Activated CD4-positive, alpha-beta T cell treated with anti-CD3 and anti-CD28 coated beads for 48 hours (primary cell): ENCODE data around the gene MRPS11.
"Not testable (repeated sequence)": the region's sequence is repeated elsewhere in the genome, so short reads cannot be mapped to it uniquely, and the experiment has no call there.

Experiments used
- DNase-seq: peaks from one replicate; pipeline ENCODE4 v3.0.0-alpha.2; 2020

MRPS11 gene

DNA sequence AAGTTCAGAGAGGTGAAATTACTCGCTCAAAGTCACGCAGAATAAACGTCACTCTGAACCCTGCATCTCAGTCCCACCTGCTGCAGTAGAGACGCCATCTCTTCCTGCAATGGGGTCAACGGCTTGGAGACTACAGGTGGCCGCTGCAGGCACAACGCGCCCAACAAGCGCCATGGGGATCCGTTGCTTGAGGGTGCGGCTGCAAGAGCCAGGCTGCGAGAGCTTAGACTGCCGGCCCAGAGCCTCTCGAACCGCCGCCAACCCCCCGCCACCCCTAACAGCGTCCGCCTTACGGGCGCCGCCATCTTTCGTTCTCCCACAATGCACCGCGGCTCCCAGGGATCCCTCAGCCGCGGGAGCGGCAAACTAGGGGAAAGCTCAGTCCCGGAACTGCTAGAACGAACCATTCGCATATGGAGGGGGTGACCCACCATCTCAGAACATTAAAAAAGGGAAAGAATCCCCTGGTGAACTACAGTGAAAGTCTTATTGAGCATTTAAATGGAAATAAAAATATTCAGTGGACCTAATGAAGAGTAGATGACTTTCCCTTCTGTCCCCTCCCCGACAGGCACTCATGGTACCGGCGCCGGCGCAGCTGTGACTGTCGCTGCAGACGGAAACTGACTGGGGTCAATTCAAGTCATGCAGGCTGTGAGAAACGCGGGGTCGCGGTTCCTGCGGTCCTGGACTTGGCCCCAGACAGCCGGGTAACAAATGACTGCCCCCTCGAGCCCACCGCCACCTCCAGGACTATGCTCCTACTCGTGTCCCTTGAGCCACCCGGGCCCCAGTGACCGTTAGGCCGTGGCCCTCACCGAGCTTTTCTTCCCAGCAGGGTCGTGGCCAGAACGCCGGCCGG, at the start of gene MRPS11, which contains the start of gene MRPL46:
TSS of gene MRPS11 (plus strand) at position 636 of the 862 bp plus-strand sequence. CDS start at position 646, 10 bp downstream.
TSS of gene MRPL46 (minus strand) at position 316 of the 862 bp plus-strand sequence. CDS start at position 305, 11 bp downstream.
- peak; percentile 93 for DNase-seq

- no peak for DNase-seq
These were observed 47.7 kb upstream of the MRPS11 start for GRCh38 chr15:88419830-88420229.

GRCh38 chr15:88423331-88423730, 44.2 kb upstream of the MRPS11 start:
- DNase-seq: no peak

GRCh38 chr15:88426304-88426703, 41.2 kb upstream of the MRPS11 start:
- no peak for DNase-seq

DNA sequence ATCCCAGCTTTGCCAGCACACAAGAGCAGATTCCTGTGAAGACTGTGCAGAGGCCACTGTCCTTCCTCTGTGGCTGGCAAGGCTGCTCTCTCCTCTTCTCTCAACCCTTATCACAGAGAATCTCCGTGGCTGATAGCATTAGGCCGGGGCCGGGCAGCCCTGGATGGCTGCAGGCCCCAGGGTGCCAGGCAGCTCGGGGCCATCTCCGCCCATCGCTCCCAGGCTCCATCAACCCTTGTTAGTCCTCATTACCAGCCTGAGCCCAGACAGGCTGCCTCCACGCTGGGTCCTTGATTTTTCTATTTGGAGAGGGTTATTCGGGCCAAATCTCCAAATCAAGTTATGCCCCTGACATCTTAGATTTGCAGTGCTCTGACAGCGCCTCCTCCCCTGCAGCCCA, 39.5 kb upstream of the MRPS11 start:
- DNase-seq: no peak

- no peak for DNase-seq
These were observed 38.5 kb upstream of the MRPS11 start for GRCh38 chr15:88428805-88429605.

DNA sequence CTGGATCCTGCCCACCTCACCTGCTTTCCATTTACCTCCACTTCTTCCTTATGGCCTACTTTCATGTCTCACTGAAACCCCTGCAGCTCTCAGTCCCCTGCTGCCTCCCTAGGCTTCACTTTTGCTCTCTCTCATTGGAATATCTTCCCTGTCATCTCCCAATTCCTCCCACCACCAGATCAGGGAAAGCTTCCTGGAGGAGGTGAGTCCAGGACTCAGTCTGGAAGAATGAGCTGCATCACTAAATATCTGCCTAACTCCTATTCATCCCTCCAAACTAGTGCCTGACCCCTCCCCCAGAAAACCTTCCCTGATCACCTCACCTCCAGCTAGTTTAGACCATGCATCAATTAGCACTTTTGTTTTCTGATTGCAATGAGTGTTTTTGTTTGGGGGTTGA, 37.5 kb upstream of the MRPS11 start:
- no peak for DNase-seq

DNA sequence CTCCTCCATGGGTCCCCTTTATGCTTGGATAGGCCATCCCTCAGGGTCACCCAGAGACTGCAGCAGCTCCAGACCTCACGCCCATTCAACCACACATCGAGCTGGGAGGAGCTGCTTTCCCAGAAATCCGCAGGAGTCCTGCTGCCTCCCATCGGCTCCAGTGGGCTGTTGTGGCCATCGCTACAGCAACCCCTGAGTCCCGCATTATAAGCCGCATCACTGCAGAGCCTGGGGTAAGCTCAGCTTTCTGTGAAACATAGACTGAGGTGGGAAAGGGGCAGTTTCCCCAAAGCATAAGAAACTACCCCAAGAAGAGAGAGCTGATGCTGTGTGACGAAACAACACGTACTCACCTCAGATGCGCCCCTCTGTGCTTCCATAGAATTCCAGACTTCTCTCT, 36.1 kb upstream of the MRPS11 start:
- DNase-seq: no peak

DNA sequence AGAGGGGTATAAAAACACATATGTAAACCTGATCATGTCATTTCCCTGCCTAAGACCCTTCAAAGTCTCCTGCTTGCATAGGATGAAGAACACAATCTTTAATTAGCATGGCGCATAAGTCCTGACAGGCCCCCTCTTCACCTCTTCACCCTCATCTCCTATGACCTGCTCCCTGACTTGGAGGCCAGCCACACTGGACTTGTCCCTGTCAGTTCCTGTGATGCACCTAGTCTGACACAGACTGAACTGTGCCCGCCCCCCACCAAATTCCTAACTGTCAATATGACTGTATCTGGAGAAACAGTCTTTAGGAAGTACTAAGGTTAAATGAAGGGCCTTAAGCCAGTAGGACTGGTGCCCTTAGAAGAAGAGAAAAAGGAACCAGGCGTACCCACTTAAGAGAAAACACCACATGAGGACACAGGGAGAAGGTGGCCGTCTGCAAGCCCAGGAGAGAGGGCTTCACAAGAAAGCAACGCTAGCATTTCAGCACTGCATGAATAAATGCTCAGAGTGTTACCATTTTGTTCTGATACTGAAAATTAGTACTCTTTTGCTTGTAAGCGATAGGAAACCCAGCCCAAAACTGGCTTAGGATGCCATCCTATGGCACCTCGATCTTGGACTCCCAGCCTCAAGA, 34.3 kb upstream of the MRPS11 start:
- DNase-seq: no peak

- not testable (repeated sequence) for DNase-seq
These were observed 33.4 kb upstream of the MRPS11 start for GRCh38 chr15:88434106-88434505.

- no peak for DNase-seq
These were observed 29.3 kb upstream of the MRPS11 start for GRCh38 chr15:88438181-88438580.

- no peak for DNase-seq
These were observed 27.5 kb upstream of the MRPS11 start for GRCh38 chr15:88440021-88440420.

GRCh38 chr15:88441076-88441730, 26.3 kb upstream of the MRPS11 start:
- DNase-seq: no peak

- DNase-seq: no peak
These were observed 20.3 kb upstream of the MRPS11 start for GRCh38 chr15:88447206-88447605.

DNA sequence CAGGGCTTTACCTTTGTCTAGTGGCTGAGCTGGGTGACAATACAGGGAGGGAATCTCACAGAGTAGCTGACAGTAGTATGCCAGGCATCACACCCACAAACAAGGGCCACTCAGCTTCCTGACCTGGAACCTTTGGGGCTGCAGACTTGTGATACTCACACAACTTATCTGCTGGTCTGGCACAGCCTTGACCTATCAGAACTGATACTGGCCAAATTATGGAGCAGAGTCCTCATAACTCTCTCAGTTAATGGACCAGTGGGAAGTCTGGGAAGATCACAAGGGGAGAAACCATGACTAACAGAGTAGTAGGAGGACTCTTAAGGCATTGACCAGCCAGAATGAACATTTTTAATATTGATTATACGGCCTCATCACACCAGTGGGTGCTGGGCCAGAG, 19.8 kb upstream of the MRPS11 start:
- no peak for DNase-seq

GRCh38 chr15:88448991-88449461, 18.5 kb upstream of the MRPS11 start:
- no peak for DNase-seq

- DNase-seq: no peak
These were observed 17.9 kb upstream of the MRPS11 start for GRCh38 chr15:88449581-88449980.

GRCh38 chr15:88450125-88450798, 17.2 kb upstream of the MRPS11 start:
- DNase-seq: peak; percentile 90

DNA sequence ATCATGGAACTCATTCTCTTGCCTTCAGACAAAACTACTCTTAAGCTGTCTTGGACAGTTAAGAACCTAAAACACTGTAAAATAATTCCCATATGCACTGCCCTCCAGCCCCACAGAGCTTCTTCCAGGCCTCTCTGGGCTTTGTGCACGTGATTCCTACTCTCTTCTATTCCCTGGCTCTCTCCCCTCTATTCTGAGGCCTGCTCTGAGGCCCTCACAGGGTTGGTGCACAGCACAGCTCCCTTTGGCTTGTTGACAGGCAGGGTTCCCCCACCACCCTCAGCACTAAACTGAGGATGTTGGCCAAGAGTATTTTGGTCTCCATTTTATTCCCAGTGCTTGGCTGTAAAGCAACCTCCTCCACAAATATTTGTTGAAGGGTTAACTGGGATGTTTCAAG, 13.9 kb upstream of the MRPS11 start:
- DNase-seq: no peak

- DNase-seq: no peak
These were observed 13.3 kb upstream of the MRPS11 start for GRCh38 chr15:88454236-88454635.

DNA sequence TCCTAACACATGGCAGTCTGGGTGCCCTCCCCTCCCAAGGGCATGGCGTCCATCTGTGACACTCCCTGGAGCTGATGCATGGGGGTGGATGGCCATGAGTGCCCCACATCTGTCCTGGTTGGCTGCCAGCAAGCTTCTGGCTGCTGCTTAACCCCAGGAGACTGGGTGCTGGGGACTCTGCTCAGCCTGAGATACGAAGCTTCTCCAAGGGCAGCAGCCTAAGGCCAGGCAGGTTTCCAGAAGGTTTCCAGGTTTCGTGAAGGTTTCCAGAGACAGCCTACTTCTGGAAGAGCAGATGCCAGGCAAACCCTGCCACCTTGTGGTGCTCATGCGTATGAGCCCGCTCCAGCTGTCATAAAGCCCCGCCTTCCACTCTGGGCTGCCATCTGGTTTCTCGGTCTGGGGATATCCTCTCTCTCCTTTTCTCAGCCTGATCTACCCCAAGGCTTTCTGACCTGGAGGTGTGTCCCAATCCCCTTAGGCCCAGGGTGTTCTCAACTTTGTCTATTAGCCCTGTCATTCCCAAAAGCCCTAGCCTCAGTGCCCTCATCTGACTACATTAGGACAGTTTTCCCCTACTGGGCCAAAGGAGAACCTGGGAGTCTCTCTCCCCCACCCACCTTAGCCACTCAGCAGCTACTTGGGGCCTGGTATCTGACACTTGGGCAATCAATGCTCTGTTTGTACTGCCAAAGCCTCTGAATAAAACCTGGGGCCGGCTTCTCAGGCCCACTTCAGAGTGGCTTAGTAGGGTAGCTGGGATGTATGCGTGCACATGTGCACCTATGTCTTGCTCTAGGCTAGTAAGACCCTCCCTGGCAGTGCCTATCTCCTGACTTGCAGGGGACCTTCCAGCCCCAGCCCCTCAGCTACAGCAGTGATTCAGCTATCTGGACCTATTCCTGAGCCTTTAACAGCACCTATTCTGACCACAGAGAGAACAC, 12.4 kb upstream of the MRPS11 start:
- peak; percentile 67 for DNase-seq
